ENCODE measurements around the gene TOX2.

The TOX2 gene

DNA sequence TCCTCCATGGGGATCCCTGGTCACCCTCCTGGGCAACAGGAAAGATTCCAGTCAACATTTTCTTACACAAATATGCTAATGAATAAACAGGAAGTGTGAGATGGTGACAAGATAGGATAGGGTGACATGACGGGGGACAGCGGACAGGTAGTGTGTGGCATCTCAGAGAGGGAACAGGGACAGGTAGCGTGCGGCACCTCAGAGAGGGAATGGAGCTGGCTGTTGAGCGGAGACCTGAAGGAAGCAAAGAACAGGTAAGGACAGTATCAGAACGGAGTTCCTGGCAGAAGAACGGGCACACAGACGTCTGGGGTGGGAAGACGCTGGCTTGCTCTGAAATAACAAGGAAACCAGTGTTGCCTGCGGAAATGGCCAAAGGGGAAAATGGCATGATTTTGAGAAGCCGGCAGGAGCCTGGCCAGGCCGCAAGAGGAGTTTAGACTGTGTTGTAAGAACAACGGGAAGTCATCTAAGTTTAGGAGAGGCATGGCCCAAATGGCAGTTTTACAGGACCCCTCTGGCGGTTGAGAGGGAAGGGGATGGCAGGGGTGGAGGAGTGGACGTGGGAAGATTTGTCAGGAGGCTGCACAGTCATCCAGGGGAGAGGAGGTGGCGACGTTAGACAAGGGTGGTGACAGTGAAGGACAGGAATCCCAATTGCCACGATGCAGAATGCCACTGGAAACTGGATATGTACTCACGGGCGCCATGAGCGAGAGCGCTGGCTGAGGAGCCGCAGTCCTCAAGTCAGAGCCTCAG lies 160.7 kb downstream of the TOX2 start:
- Histone ChIP-seq H3K9me2 (replicated peaks; ENCODE audit: control insufficient read depth, low read length) (no peaks in the 10 kb centered on the region), H3K4me1 (ENCODE audit: control insufficient read depth, low read length) (no peaks in the 10 kb centered on the region), H3K27me3 (ENCODE audit: control insufficient read depth, low read length) (no peaks in the 10 kb centered on the region), H4K20me1 (ENCODE audit: control insufficient read depth, insufficient read depth, low read depth, low read length) (no peaks in the 10 kb centered on the region), H3K27ac (ENCODE audit: low read depth, low read length) (no peak overlapping the region), H3K4me3 (ENCODE audit: low read length) (no peak overlapping the region), H3K4me2 (ENCODE audit: low read length) (no peak overlapping the region), H3K79me2 (ENCODE audit: control insufficient read depth, low read length) (no peaks in the 10 kb centered on the region), H3F3A (ENCODE audit: control insufficient read depth, insufficient read depth) (no peaks in the 10 kb centered on the region), H3K36me3 (ENCODE audit: control insufficient read depth, low read length) (no peaks in the 10 kb centered on the region), H3K9me3 (ENCODE audit: control insufficient read depth, insufficient read depth, low read length) (no peaks in the 10 kb centered on the region)
- TF ChIP-seq CTCF (IDR thresholded peaks at IDR 0.05; ENCODE audit: low read depth, low read length, poor library complexity, severe bottlenecking) (no peak), EZH2phosphoT487 (IDR thresholded peaks at IDR 0.05; ENCODE audit: borderline replicate concordance, low read length) (no peak)

- no peaks in the 10 kb centered on the region for H3K36me3 ChIP-seq (ENCODE audit: control insufficient read depth, low read length)
- H3K9me3 ChIP-seq (ENCODE audit: control insufficient read depth, insufficient read depth, low read length), result no peaks in the 10 kb centered on the region
- no peaks in the 10 kb centered on the region for H3K27me3 ChIP-seq (ENCODE audit: control insufficient read depth, low read length)
- H4K20me1 ChIP-seq (ENCODE audit: control insufficient read depth, insufficient read depth, low read depth, low read length), result no peaks in the 10 kb centered on the region
- no peaks in the 10 kb centered on the region for H3F3A ChIP-seq (ENCODE audit: control insufficient read depth, insufficient read depth)
- H3K9me2 ChIP-seq (replicated peaks; ENCODE audit: control insufficient read depth, low read length), result no peaks in the 10 kb centered on the region
- H3K4me2 ChIP-seq (ENCODE audit: low read length), result no peak overlapping the region
- no peaks in the 10 kb centered on the region for H3K4me1 ChIP-seq (ENCODE audit: control insufficient read depth, low read length)
- TF ChIP-seq CTCF (IDR thresholded peaks at IDR 0.05; ENCODE audit: low read depth, low read length, poor library complexity, severe bottlenecking) (no peak), EZH2phosphoT487 (IDR thresholded peaks at IDR 0.05; ENCODE audit: borderline replicate concordance, low read length) (no peak)
- no peak overlapping the region for H3K27ac ChIP-seq (ENCODE audit: low read depth, low read length)
- H3K4me3 ChIP-seq (ENCODE audit: low read length), result no peak overlapping the region
- no peaks in the 10 kb centered on the region for H3K79me2 ChIP-seq (ENCODE audit: control insufficient read depth, low read length)
Observed at GRCh38 chr20:44075950-44076232, 161.2 kb downstream of the TOX2 start.

DNA sequence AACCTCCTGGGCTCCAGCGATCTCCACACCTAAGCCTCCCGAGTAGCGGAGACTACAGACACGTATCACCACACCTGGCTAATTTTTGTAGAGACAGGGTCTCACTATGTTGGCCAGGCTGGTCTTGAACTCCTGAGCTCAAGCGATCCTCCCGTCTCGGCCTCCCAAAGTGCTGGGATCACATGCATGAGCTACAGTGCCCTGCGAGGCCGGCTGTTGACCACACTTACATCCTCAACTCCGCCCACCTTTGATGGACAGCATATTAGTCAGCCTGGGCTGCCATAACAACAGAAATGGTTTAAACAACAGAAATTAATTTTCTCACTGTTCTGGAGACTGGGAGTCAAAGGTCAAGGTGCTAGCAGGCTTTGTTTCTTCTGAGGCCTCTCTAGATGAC lies 164.6 kb downstream of the TOX2 start:
- H3K79me2 ChIP-seq (ENCODE audit: control insufficient read depth, low read length), result no peaks in the 10 kb centered on the region
- no peaks in the 10 kb centered on the region for H3K4me1 ChIP-seq (ENCODE audit: control insufficient read depth, low read length)
- no peaks in the 10 kb centered on the region for H4K20me1 ChIP-seq (ENCODE audit: control insufficient read depth, insufficient read depth, low read depth, low read length)
- no peaks in the 10 kb centered on the region for H3K9me3 ChIP-seq (ENCODE audit: control insufficient read depth, insufficient read depth, low read length)
- H3F3A ChIP-seq (ENCODE audit: control insufficient read depth, insufficient read depth), result no peaks in the 10 kb centered on the region
- H3K27me3 ChIP-seq (ENCODE audit: control insufficient read depth, low read length), result no peaks in the 10 kb centered on the region
- H3K36me3 ChIP-seq (ENCODE audit: control insufficient read depth, low read length), result no peaks in the 10 kb centered on the region
- no peak overlapping the region for H3K4me2 ChIP-seq (ENCODE audit: low read length)
- no peak overlapping the region for H3K27ac ChIP-seq (ENCODE audit: low read depth, low read length)
- H3K4me3 ChIP-seq (ENCODE audit: low read length), result no peak overlapping the region
- TF ChIP-seq CTCF (IDR thresholded peaks at IDR 0.05; ENCODE audit: low read depth, low read length, poor library complexity, severe bottlenecking) (no peak), EZH2phosphoT487 (IDR thresholded peaks at IDR 0.05; ENCODE audit: borderline replicate concordance, low read length) (no peak)
- no peaks in the 10 kb centered on the region for H3K9me2 ChIP-seq (replicated peaks; ENCODE audit: control insufficient read depth, low read length)
